ENCODE data around the gene GCN1. TPM values are rescaled to one million over a fixed set of nuclear protein-coding genes. Genes with fewer than 3 reads are reported as not detected.

Gene GCN1
- total and polyA plus RNA-seq, 2 of the 8 experiments (the other 6 are each of a cell fraction or from before 2014, with no cell fraction given), result 61.4 to 133 TPM

DNA sequence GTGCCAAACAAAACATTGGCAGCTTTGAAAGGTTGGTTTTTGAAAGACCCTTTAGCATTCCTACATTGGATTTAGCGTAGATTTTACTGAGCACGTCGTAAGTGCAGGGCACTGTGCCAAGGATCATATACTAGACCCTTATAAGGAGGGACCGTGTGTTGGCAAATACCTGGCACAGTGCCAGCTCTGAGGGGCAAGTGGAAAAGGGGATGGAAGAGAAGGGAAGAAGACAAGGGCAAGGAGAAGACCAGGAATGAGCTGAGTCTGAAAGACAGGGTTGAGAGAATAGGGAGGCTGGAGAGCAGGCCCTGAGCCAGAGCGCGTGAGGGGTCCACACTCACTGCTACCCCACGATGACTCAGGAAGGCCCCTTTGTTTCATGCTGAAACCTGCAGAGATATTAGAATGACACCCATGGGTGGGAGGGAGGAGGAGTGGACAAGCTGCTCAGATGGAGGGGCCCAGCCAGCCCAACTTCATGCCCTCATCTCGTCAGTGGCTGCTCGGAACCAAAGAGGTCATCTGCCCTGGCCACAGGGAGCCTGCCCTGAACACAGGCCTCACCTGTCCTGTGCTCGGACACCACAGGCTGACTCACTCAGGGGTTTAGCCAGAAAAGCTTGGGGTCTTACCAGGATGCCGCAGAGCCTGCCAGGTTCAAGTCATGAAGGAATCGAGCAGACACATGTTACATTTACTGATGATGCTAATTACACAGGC, 103.0 kb downstream of the GCN1 start:
- Histone ChIP-seq H3K14ac (ENCODE audit: insufficient read length) (no peak overlapping the region), H3K27me3 (replicated peaks in 1 of 4; ENCODE audit: control insufficient read depth in 3 of 4, extremely low read depth in 1 of 4, insufficient read depth in 3 of 4, low read length in 3 of 4) (no peaks in the 10 kb centered on the region), H3K4me2 (ENCODE audit: insufficient read depth in 1 of 2, low read depth in 2 of 2, low read length in 2 of 2) (no peak overlapping the region), H3K4me3 (ENCODE audit: extremely low read depth in 1 of 4, insufficient read depth in 2 of 4, low read depth in 3 of 4, low read length in 4 of 4) (no peak overlapping the region), H3K9me3 (ENCODE audit: insufficient read depth in 2 of 2, low read depth in 1 of 2, low read length in 1 of 2) (no peaks in the 10 kb centered on the region), H4K91ac (replicated peaks; ENCODE audit: insufficient read length, low read length) (no peak overlapping the region), H3K79me1 (ENCODE audit: low read depth, low read length) (no peaks in the 10 kb centered on the region), H4K20me1 (replicated peaks in 1 of 2; ENCODE audit: control insufficient read depth in 1 of 2, insufficient read depth in 2 of 2, low read length in 2 of 2) (peaks cover 0 to 4% of the 10 kb centered on the region in 2 experiments), H3K18ac (ENCODE audit: extremely low read depth, low read length) (no peak overlapping the region), H2BK5ac (ENCODE audit: low read depth, low read length) (peak overlapping the region; percentile 66; the same call in 1 of the 2 replicates), H3K79me2 (ENCODE audit: control insufficient read depth in 1 of 2, insufficient read depth in 2 of 2, low read length in 2 of 2) (no peaks in the 10 kb centered on the region), H3K9ac (replicated peaks in 1 of 4; ENCODE audit: extremely low read depth in 1 of 4, low read depth in 3 of 4, low read length in 3 of 4) (no peak overlapping the region), H3K4ac (replicated peaks; ENCODE audit: insufficient read length, low read depth, low read length) (no peak overlapping the region), H3K4me1 (replicated peaks in 1 of 4; ENCODE audit: control insufficient read depth in 3 of 4, insufficient read depth in 4 of 4, low read length in 3 of 4) (peaks cover 6 to 47% (median 35%) of the 10 kb centered on the region in 4 experiments), H2BK15ac (ENCODE audit: low read length) (0 out of 2 replicates have a peak overlapping the region, but pooled peaks have one; percentile 46), H3K27ac (ENCODE audit: low read depth, low read length) (no peak overlapping the region), H3K56ac (replicated peaks; ENCODE audit: insufficient read length, low read depth, low read length) (no peak overlapping the region), H2BK120ac (replicated peaks; ENCODE audit: low read depth, low read length) (no peak overlapping the region), H4K5ac (ENCODE audit: insufficient read length, low read depth, low read length) (no peak overlapping the region), H3K23me2 (ENCODE audit: low read depth, low read length) (peaks cover 3% of the 10 kb centered on the region; the same call in 1 of the 2 replicates), H2BK12ac (ENCODE audit: low read depth, low read length) (no peak overlapping the region), H4K8ac (ENCODE audit: extremely low read depth, insufficient read depth, low read length) (no peak overlapping the region), H2AFZ (ENCODE audit: low read length) (no peak overlapping the region), H3K23ac (ENCODE audit: insufficient read length) (no peak overlapping the region), H2BK20ac (ENCODE audit: low read length) (no peak overlapping the region), H3K36me3 (ENCODE audit: control insufficient read depth in 2 of 4, insufficient read depth in 4 of 4, low read length in 3 of 4) (peaks cover 0 to 2% (median under 1%) of the 10 kb centered on the region in 4 experiments; a peak in 2 of 8 replicates), H2AK5ac (ENCODE audit: low read depth, low read length) (no peak overlapping the region)
- no peak for TF ChIP-seq CBX8 (IDR thresholded peaks at IDR 0.05; ENCODE audit: borderline replicate concordance, low read depth, low read length)
- TF ChIP-seq SIX5 (IDR thresholded peaks at IDR 0.05; ENCODE audit: low read depth, low read length), result no peak
- TF ChIP-seq TAF1 (IDR thresholded peaks at IDR 0.05; ENCODE audit: low read depth, low read length), result no peak
- TF ChIP-seq SP2 (IDR thresholded peaks at IDR 0.05; ENCODE audit: low read length), result no peak
- no peak for TF ChIP-seq TCF12 (IDR thresholded peaks at IDR 0.05; ENCODE audit: low read depth, low read length)
- no peak for TF ChIP-seq TAF7 (optimal IDR thresholded peaks at IDR 0.05; ENCODE audit: borderline replicate concordance, low read depth, low read length)
- TF ChIP-seq, protein P1, sequence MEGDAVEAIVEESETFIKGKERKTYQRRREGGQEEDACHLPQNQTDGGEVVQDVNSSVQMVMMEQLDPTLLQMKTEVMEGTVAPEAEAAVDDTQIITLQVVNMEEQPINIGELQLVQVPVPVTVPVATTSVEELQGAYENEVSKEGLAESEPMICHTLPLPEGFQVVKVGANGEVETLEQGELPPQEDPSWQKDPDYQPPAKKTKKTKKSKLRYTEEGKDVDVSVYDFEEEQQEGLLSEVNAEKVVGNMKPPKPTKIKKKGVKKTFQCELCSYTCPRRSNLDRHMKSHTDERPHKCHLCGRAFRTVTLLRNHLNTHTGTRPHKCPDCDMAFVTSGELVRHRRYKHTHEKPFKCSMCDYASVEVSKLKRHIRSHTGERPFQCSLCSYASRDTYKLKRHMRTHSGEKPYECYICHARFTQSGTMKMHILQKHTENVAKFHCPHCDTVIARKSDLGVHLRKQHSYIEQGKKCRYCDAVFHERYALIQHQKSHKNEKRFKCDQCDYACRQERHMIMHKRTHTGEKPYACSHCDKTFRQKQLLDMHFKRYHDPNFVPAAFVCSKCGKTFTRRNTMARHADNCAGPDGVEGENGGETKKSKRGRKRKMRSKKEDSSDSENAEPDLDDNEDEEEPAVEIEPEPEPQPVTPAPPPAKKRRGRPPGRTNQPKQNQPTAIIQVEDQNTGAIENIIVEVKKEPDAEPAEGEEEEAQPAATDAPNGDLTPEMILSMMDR (IDR thresholded peaks at IDR 0.05; ENCODE audit: control extremely low read depth in 1 of 3, insufficient read depth in 1 of 3, low read depth in 1 of 3, low read length in 3 of 3), result no peak
- no peak for DNase-seq (ENCODE audit: low read depth in 1 of 2, low spot score in 2 of 2)
- ChIA-PET POLR2A (ENCODE audit: partially characterized antibody) (interaction anchor here (0.8 to 11.7 kb wide), 8 partner anchors 10 to 109 kb away, joined by 3 to 96 read pairs (median 4); partner anchors contain the start of genes RAB35 and RPLP0), CTCF (ENCODE audit: partially characterized antibody) (interaction anchor here (0.6 to 2.6 kb wide), 5 partner anchors 8 to 111 kb away, joined by 3 to 12 read pairs (median 3); partner anchors contain the start of genes BICDL1 and RAB35)
- FAIRE-seq, result no peak
- WGBS, 2 experiments (ENCODE audit: extremely low coverage in 1 of 2, insufficient coverage in 1 of 2, insufficient read length in 1 of 2, insufficient replicate concordance in 2 of 2, low coverage in 1 of 2, low lambda C conversion rate in 2 of 2, missing lambda C conversion rate in 1 of 2), result 88% methylated on average over 12 of the region's 12 CpGs; no CpG with 5 or more reads in 1 of the 2 experiments

Measured in H1 (cell line).